ENCODE data around the gene RASAL2. TPM values are rescaled to one million over a fixed set of nuclear protein-coding genes. Genes with fewer than 3 reads are reported as not detected.
"Not testable (repeated sequence)": the region's sequence is repeated elsewhere in the genome, so short reads cannot be mapped to it uniquely, and the experiment has no call there.

Gene RASAL2
- total RNA-seq, 4 donors from 2014 or later, result 26.0 to 51.4 (median 31.0) TPM

DNA sequence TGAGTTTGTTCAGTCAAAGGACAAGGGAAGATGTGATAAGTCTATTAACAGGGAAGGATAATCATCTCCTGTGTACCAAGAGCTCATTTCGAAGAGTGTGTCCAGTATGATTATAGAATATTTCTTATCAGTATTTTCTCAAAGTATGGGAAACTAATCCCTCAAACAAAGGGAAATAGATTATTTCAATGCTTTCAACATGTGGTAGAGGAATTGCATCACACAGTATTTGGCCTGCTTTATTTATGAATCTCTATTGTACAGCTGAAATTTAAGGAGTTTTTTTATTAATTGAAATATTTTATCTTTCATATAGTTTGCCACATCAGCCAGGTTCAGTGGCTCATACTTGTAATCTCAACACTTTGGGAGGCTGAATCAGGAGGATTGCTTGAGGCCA is 251.9 kb downstream of the RASAL2 start:
- no peak overlapping the region for H3K4me3 ChIP-seq (ENCODE audit: low read depth, poor library complexity, severe bottlenecking)
- 77 to 90% methylated on average over 1 of the region's 1 CpG for WGBS, 2 donors
- no peak for DNase-seq (ENCODE audit: low spot score in 2 of 2)
- intact Hi-C loops (cut with DNase I; ENCODE audit: low total_unique reads), result no loop called here
- no peak for TF ChIP-seq POLR2A (IDR thresholded peaks at IDR 0.05)
- TF ChIP-seq CTCF (IDR thresholded peaks at IDR 0.05), result no peak

- TF ChIP-seq CTCF (IDR thresholded peaks at IDR 0.05) (no peak), POLR2A (IDR thresholded peaks at IDR 0.05) (no peak)
- WGBS, 2 donors, result 80 to 88% methylated on average over 3 of the region's 3 CpGs
- DNase-seq (ENCODE audit: low spot score in 2 of 2), result no peak
- intact Hi-C loops (cut with DNase I; ENCODE audit: low total_unique reads), result no loop called here
- no peak overlapping the region for H3K4me3 ChIP-seq (ENCODE audit: low read depth, poor library complexity, severe bottlenecking)
Observed at GRCh38 chr1:178349801-178350200, 255.9 kb downstream of the RASAL2 start.

DNA sequence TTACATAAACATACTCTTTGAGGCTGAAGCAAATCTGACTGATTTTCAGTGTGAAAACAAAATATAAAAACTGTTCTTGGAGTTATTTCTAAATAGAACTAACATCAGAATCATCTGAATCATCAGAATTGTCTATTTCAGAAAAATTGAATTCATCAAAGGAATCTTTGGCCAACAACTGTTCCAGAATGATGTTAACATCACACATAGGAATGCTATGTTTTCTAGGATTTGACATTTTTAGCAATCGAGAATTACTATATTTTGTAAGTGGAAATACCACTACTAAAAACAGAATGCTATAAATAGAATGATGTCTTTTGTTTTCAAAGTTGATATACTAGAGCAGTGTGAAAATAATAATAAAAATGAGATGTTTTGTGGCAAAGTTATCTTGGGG is 258.0 kb downstream of the RASAL2 start:
- 58 to 66% methylated on average over 1 of the region's 1 CpG for WGBS, 2 donors
- intact Hi-C loops (cut with DNase I; ENCODE audit: low total_unique reads); DNase-seq (ENCODE audit: low spot score in 2 of 2); H3K4me3 ChIP-seq (ENCODE audit: low read depth, poor library complexity, severe bottlenecking): not testable (repeated sequence)

- no peak overlapping the region for H3K4me3 ChIP-seq (ENCODE audit: low read depth, poor library complexity, severe bottlenecking)
- DNase-seq (ENCODE audit: low spot score in 2 of 2), result no peak
- intact Hi-C loops (cut with DNase I; ENCODE audit: low total_unique reads), result no loop called here
- 91 to 98% methylated on average over 4 of the region's 4 CpGs for WGBS, 2 donors
- no peak for TF ChIP-seq CTCF (IDR thresholded peaks at IDR 0.05)
- no peak for TF ChIP-seq POLR2A (IDR thresholded peaks at IDR 0.05)
Observed at GRCh38 chr1:178352790-178353416, 259.0 kb downstream of the RASAL2 start.

DNA sequence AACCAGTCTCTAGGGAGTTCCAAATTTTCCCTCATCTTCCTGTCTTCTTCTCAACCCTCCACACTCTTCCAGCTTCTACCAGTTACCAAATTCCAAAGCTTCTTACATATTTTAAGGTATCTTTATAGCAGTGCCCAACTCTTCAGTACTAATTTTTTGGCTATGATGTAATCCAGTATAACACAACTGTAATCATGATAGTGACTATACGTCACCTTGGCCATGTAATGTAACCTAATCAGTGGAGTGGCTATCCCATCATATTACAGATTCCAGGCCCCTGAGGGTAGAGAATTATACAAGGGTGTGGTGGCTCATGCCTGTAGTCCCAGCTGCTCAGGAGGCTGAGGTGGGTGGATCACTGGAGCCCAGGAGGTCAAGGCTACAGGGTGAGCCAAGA is 259.6 kb downstream of the RASAL2 start:
- intact Hi-C loops (cut with DNase I; ENCODE audit: low total_unique reads), result no loop called here
- TF ChIP-seq CTCF (IDR thresholded peaks at IDR 0.05) (no peak), POLR2A (IDR thresholded peaks at IDR 0.05) (no peak)
- WGBS, 2 donors, result 71 to 88% methylated on average over 1 of the region's 1 CpG
- H3K4me3 ChIP-seq (ENCODE audit: low read depth, poor library complexity, severe bottlenecking), result no peak overlapping the region
- no peak for DNase-seq (ENCODE audit: low spot score in 2 of 2)

GRCh38 chr1:178354816-178355215 is 260.9 kb downstream of the RASAL2 start:
- DNase-seq (ENCODE audit: low spot score in 2 of 2), result no peak
- intact Hi-C loops (cut with DNase I; ENCODE audit: low total_unique reads), result no loop called here
- 41 to 49% methylated on average over 3 of the region's 3 CpGs for WGBS, 2 donors
- TF ChIP-seq CTCF (IDR thresholded peaks at IDR 0.05) (no peak), POLR2A (IDR thresholded peaks at IDR 0.05) (no peak)
- H3K4me3 ChIP-seq (ENCODE audit: low read depth, poor library complexity, severe bottlenecking), result no peak overlapping the region
